Transverse colon (tissue), 4 donors: ENCODE measurements around the gene CLPSL1. TPM values are rescaled to one million over a fixed set of nuclear protein-coding genes. Genes with fewer than 3 reads are reported as not detected.
"Not testable (repeated sequence)": the region's sequence is repeated elsewhere in the genome, so short reads cannot be mapped to it uniquely, and the experiment has no call there.

Experiments used
- DNase-seq: peaks from one replicate; pipeline ENCODE4 v3.0.0-alpha.2; 2019
- H3K27ac ChIP-seq, 4 donors: fragments of 200-600 bp; sonication (generic); 2 replicates each; pipeline ENCODE4 v1.5.1; 2016 to 2018; ENCODE audit warnings: inconsistent platforms in 4 of 4
- H3K27me3 ChIP-seq: fragments of 200-600 bp; sonication (generic); 2 replicates; pipeline ENCODE4 v1.5.1; 2017; ENCODE audit warnings: inconsistent platforms
- H3K36me3 ChIP-seq, 4 donors: fragments of 200-600 bp; sonication (generic); 2 replicates each; pipeline ENCODE4 v1.5.1; 2017 to 2019; ENCODE audit warnings: inconsistent platforms in 4 of 4
- H3K4me1 ChIP-seq, 4 donors: fragments of 200-600 bp; sonication (generic); 2 replicates each; pipeline ENCODE4 v1.5.1; 2017 to 2020; ENCODE audit warnings: inconsistent platforms in 4 of 4
- H3K4me3 ChIP-seq, 4 donors: fragments of 200-600 bp; sonication (generic); 1 replicate in 1 of 4; 2 replicates in 3 of 4; pipeline versions ENCODE4 v1.5.1 to v1.6.1; 2017 to 2019; ENCODE audit warnings: inconsistent platforms in 4 of 4
- H3K9me3 ChIP-seq, 2 donors: fragments of 200-600 bp; sonication (generic); 2 replicates each; pipeline ENCODE4 v1.5.1; 2017 to 2019; ENCODE audit warnings: inconsistent platforms in 2 of 2
- EP300 ChIP-seq: sonication (generic); formaldehyde crosslinking; IDR thresholded peaks from one replicate; pipeline ENCODE4 v1.6.1; 2017; ENCODE audit warnings: antibody characterized with exemption, low read depth
- POLR2A ChIP-seq: fragments of 450-650 bp; IDR thresholded peaks from one replicate; pipeline ENCODE4 v1.6.1; 2016; ENCODE audit warnings: antibody characterized with exemption, mild to moderate bottlenecking, moderate library complexity
- POLR2AphosphoS5 ChIP-seq, 3 donors: sonication (generic); formaldehyde crosslinking; IDR thresholded peaks; one replicate each; pipeline ENCODE4 v1.6.1; 2016; ENCODE audit warnings: antibody characterized with exemption in 3 of 3
- WGBS, 2 donors: methylation state at CpG; one replicate each; pipeline ENCODE4 v1.1.5; 2018; ENCODE audit warnings: low coverage in 1 of 2; 5-methylcytosine and 5-hydroxymethylcytosine counted together
- in situ Hi-C, 4 donors: fragments of 200-750 bp; cut with MboI; loops; one replicate each; pipeline versions ENCODE4 v1.15.0 to v1.15.1; 2017; ENCODE audit warnings: low sequenced_read_pairs in 3 of 4, low pct_ligation_motif_present in 1 of 4, low pct_unique_long_range_greater_than_20kb in 1 of 4
- intact Hi-C: fragments of 100-400 bp; cut with DNase I; formaldehyde crosslinking; loops from one replicate; pipeline ENCODE4 v1.15.1; 2023; ENCODE audit warnings: low total_unique reads
- total RNA-seq, 4 donors: library from RNA; depleted of rRNA; stranded (reverse); fragments of >200 nt; gene quantifications; one replicate each; pipeline ENCODE4 v1.1.0, GENCODE V29; 2016
- TF ChIP-seq, protein P1 (sequence below), 5 experiments: fragments of 200-600 bp in 3 of 5; fragments of 450-650 bp in 2 of 5; sonication (generic) in 3 of 5; IDR thresholded peaks; 1 replicate in 2 of 5; 2 replicates in 3 of 5; pipeline ENCODE4 v1.5.1; 2016 to 2017; ENCODE audit warnings: antibody characterized with exemption in 5 of 5, inconsistent platforms in 3 of 5, mild to moderate bottlenecking in 2 of 5, moderate library complexity in 1 of 5

The CLPSL1 gene, protein sequence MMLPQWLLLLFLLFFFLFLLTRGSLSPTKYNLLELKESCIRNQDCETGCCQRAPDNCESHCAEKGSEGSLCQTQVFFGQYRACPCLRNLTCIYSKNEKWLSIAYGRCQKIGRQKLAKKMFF
- not detected for total RNA-seq

DNA sequence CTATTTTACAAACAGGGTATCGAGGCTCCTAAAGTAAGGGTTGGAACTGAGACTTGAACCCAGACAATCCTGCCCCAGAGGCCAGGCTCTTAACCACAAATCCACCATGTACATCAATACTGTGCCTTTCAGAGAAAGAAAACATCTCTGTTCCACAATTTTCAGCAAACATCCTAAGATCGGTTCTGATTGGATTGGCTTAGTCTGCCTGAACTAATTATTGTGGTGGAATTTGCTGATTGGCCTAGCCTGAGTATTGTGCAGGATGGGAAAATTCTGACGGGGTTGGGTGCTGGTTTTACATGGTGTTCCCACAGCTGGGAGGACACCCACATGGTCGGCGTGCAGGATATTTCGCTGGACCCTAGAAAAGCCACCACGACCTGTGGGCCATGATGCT lies at the start of gene CLPSL1:
Gene CLPSL1, plus strand, starts transcription at position 301 of the 400 bp plus-strand sequence. Its CDS starts 92 bp downstream, at position 393.
- DNase-seq: no peak
- no peaks in the 10 kb centered on the region for H3K36me3 ChIP-seq
- intact Hi-C loops: no loop called here
- H3K4me3 ChIP-seq: no peak within 1 kb of the TSS
- in situ Hi-C loops: loop anchor here in 1 of 4 donors (25.0 kb wide), 1 partner anchor 1832 kb away; no protein-coding TSS in a partner anchor
- peaks cover 0 to 8% (median 4%) of the 10 kb centered on the region in 4 donors for H3K4me1 ChIP-seq
- WGBS, 2 donors: 82% methylated on average over 7 of the region's 7 CpGs; no CpG with 5 or more reads in 1 of the 2 donors
- no peak within 1 kb of the TSS for H3K27ac ChIP-seq
- peaks cover 27% of the 10 kb centered on the region for H3K27me3 ChIP-seq
- TF ChIP-seq, protein P1, sequence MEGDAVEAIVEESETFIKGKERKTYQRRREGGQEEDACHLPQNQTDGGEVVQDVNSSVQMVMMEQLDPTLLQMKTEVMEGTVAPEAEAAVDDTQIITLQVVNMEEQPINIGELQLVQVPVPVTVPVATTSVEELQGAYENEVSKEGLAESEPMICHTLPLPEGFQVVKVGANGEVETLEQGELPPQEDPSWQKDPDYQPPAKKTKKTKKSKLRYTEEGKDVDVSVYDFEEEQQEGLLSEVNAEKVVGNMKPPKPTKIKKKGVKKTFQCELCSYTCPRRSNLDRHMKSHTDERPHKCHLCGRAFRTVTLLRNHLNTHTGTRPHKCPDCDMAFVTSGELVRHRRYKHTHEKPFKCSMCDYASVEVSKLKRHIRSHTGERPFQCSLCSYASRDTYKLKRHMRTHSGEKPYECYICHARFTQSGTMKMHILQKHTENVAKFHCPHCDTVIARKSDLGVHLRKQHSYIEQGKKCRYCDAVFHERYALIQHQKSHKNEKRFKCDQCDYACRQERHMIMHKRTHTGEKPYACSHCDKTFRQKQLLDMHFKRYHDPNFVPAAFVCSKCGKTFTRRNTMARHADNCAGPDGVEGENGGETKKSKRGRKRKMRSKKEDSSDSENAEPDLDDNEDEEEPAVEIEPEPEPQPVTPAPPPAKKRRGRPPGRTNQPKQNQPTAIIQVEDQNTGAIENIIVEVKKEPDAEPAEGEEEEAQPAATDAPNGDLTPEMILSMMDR (IDR thresholded peaks at IDR 0.05): no peak
- no peak for TF ChIP-seq EP300
- TF ChIP-seq POLR2AphosphoS5 (IDR thresholded peaks at IDR 0.05): no peak
- TF ChIP-seq POLR2A: no peak
- no peaks in the 10 kb centered on the region for H3K9me3 ChIP-seq

DNA sequence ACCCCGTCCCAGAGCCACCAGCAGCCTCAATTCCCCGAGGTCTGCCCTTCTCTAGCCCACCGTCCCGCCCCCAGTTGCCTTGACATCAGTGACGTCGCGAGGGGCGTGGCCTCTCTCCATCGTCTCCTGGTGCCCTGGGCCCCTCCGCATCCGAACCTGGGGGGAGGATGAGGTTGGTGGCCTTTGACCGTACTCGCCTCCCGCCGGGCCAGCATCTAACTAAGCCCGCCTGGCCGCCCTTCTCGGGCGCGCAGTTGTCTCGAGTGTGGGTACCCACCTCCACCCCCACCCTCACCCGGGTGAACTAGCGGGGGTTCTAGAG lies 49.4 kb upstream of the CLPSL1 start:
- intact Hi-C loops: no loop called here

DNA sequence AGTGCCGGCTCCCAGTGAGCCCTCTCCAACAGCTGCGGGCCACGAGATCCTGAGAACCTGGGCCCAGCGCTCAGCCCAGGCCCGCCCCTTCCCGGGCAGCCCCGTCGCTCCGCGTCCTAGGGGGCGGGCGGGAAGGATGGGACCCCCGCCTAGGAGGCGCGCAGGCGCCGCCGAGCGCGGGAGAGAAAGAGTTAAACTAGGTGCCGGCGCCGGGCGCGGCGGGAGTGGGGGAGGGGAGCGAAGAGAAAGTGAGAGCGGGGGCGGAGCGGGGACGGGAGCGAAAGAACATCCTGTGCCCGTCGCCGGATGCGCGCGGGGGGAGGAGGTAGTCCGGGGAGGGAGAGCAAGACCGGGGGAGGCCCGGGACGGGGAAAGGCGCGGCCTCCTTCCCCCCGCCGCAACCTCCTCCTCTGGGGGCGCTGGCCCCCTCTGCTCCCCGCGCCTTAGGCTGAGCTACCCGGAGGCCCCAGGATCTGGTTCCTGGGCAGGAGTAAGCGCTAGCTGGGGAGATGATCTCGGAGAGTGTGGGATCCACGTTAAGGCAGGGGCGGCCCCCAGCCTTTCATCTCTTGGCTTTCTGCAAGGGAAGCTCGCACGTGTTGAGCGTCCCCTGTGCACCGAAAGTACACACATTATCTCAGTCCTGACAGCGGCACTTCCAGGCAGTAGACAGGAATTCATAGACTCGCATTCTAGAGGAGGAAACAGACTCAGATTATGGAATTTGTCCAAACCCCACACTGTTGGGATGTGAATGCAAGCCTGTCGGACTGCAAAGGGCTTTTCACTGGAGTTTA lies 48.9 kb upstream of the CLPSL1 start:
- in situ Hi-C loops: loop anchor here in 3 of 4 donors (5.0 to 25.0 kb wide), 4 partner anchors 40 to 395 kb away; partner anchors contain the start of gene PPARD (in 1 of the 3)
- peak; percentile 99 for DNase-seq
- peak overlapping the region; percentile 99 to 100 (median 100) for H3K27ac ChIP-seq
- no peaks in the 10 kb centered on the region for H3K27me3 ChIP-seq
- TF ChIP-seq, protein P1 (IDR thresholded peaks at IDR 0.05): peak in 2 of 5 experiments; percentile 8 to 16
- TF ChIP-seq POLR2A: peak; percentile 65
- TF ChIP-seq POLR2AphosphoS5 (IDR thresholded peaks at IDR 0.05): peak; percentile 73 to 89 (median 82)
- peak; percentile 99 for TF ChIP-seq EP300
- no peaks in the 10 kb centered on the region for H3K9me3 ChIP-seq
- 0 to 1% methylated on average over 8 to 33 of the region's 61 CpGs for WGBS, 2 donors
- H3K36me3 ChIP-seq: no peaks in the 10 kb centered on the region
- H3K4me3 ChIP-seq: peak overlapping the region; percentile 50 to 63 (median 56)
- intact Hi-C loops: loop anchor here (1.0 kb wide), 1 partner anchor 130 kb away; no protein-coding TSS in a partner anchor
- H3K4me1 ChIP-seq: peaks cover 57 to 89% (median 78%) of the 10 kb centered on the region in 4 donors

More for the DNA sequence above, 49.4 kb upstream of the CLPSL1 start:
- H3K4me1 ChIP-seq: peaks cover 63 to 91% (median 82%) of the 10 kb centered on the region in 4 donors
- 1% methylated on average over 17 of the region's 23 CpGs; no CpG with 5 or more reads in 1 of the 2 donors for WGBS, 2 donors
- no peaks in the 10 kb centered on the region for H3K36me3 ChIP-seq
- TF ChIP-seq, protein P1 (IDR thresholded peaks at IDR 0.05): peak in 1 of 5 experiments; percentile 8
- TF ChIP-seq POLR2A (peak; percentile 75), EP300 (no peak), POLR2AphosphoS5 (IDR thresholded peaks at IDR 0.05) (peak; percentile 87 to 92 (median 90))
- H3K4me3 ChIP-seq: peak overlapping the region; percentile 50 to 63 (median 56)
- in situ Hi-C loops: loop anchor here in 3 of 4 donors (5.0 to 25.0 kb wide), 4 partner anchors 39 to 394 kb away; partner anchors contain the start of gene PPARD (in 1 of the 3)
- H3K9me3 ChIP-seq: no peaks in the 10 kb centered on the region
- no peaks in the 10 kb centered on the region for H3K27me3 ChIP-seq
- peak overlapping the region; percentile 99 to 100 (median 100) for H3K27ac ChIP-seq
- DNase-seq: peak; percentile 98

DNA sequence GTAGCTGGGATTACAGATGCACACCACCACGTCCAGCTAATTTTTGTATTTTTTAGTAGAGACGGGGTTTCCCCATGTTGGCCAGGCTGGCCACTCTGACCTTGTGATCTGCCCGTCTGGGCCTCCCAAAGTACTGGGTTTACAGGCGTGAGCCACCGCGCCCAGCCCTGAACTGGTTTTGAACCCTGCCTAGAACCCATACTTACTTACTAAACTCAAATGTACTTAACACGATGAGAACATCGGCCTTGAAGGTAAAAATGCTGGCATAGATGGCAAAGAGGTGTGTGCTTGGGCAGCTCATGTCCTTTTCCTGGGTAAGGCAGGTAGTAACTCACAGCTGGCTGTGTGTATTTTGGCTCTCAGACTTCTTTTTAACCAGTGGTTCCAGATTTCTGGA lies 47.2 kb upstream of the CLPSL1 start:
- TF ChIP-seq POLR2A: no peak
- no peak for TF ChIP-seq POLR2AphosphoS5 (IDR thresholded peaks at IDR 0.05)
- TF ChIP-seq, protein P1 (IDR thresholded peaks at IDR 0.05): no peak
- TF ChIP-seq EP300: no peak
- H3K36me3 ChIP-seq: no peaks in the 10 kb centered on the region
- H3K27ac ChIP-seq: peak overlapping the region; percentile 99 to 100 (median 100)
- in situ Hi-C loops (loop anchor here in 3 of 4 donors (5.0 to 25.0 kb wide), 4 partner anchors 41 to 396 kb away; partner anchors contain the start of gene PPARD (in 1 of the 3)), intact Hi-C loops (no loop called here)
- no peak overlapping the region for H3K4me3 ChIP-seq
- no peak for DNase-seq
- peaks cover 49 to 78% (median 68%) of the 10 kb centered on the region in 4 donors for H3K4me1 ChIP-seq
- 82% methylated on average over 8 of the region's 8 CpGs; no CpG with 5 or more reads in 1 of the 2 donors for WGBS, 2 donors
- H3K9me3 ChIP-seq: no peaks in the 10 kb centered on the region
- no peaks in the 10 kb centered on the region for H3K27me3 ChIP-seq

DNA sequence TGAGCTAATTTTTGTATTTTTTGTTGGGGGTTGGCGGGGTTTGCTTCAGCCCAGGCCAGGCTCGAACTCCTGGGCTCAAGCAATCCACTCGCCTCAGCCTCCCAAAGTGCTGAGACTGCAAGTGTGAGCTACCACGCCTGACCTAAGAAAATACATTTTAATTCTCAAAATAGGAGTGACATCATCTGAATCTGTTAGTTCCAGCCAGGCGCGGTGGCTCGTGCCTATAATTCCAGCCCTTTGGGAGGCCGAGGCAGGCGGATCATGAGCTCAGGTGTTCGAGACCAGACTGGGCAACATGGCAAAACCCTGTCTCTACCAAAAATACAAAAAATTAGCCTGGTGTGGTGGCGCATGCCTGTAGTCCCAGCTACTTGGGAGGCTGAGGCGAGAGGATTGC lies 46.5 kb upstream of the CLPSL1 start:
- Histone ChIP-seq H3K4me1 (peaks cover 42 to 72% (median 62%) of the 10 kb centered on the region in 4 donors), H3K27ac (peak overlapping the region; percentile 99 to 100 (median 100))
- in situ Hi-C loops: loop anchor here in 3 of 4 donors (5.0 to 25.0 kb wide), 4 partner anchors 42 to 397 kb away; partner anchors contain the start of gene PPARD (in 1 of the 3)
- 98 to 100% methylated on average over 2 to 12 of the region's 12 CpGs for WGBS, 2 donors
- DNase-seq, H3K27me3 ChIP-seq, H3K4me3 ChIP-seq, H3K9me3 ChIP-seq, intact Hi-C loops, H3K36me3 ChIP-seq: not testable (repeated sequence)
